GM19463 (cell line): ENCODE data around the gene SLC1A4.
"Not testable (repeated sequence)": the region's sequence is repeated elsewhere in the genome, so short reads cannot be mapped to it uniquely, and the experiment has no call there.

Experiments used
- ATAC-seq: cut with Tn5 transposase; IDR thresholded peaks from one replicate; pipeline ENCODE4 v1.9.1; 2021; ENCODE audit warnings: mild to moderate bottlenecking, moderate library complexity; ENCODE audit not compliant: unreplicated experiment

SLC1A4 gene

DNA sequence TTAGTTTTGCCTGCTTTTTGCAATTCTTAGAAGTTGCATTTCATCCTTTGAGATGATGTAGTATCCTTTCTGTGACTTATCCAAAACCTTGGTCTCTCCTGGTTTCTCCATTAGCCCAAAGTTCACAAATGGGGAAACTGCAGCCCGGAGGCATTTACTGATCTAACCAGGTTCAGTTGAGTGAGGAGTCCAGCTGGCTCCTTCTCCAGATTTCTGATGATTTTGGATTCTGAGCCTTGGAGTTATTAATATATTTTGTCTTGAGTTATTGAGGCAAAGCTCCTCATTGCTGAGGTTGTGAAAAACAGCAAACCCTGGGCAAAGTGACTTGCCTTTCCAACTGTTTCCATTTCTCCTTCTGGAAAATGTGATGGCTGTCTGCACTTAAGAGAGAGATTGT, 1.7 kb downstream of the SLC1A4 start:
- no peak for ATAC-seq

DNA sequence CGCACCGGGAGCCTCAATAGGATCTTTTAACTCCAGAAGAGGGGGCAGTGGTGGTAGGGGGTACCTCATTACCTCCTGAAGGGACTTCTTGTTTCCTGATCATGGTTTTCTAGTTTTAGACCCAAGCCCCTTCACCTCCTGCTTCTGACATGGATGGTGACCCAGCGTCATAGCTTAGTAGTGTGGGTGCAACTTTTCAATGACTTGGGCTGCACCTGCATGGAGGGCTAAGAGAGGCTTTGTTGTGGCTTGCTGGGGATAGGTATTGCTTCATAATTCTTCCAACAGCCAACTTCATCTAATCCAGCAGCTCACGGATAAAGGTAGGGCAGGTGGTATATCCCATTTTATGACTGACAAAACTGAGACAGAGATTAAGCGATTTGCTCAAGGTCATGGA, 3.0 kb downstream of the SLC1A4 start:
- no peak for ATAC-seq

DNA sequence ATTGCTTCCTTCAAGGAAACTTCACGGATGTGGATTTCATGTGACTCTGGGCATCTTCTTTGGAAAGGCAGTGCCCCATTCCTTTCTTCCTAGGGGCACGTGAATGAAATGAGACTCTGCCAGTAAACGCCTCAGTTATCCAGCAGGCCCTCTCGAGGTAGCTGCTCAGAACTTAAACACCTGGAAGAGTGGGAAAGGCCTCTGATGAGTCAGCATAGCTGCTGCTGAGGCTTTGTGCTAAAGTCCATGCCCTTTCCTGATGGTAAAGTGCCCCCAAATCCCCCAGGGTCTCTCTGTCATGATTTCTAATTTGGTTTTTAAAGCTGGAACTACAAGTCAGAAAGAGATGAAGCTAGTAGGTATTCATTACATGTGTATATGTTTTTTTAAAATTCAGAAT, 3.8 kb downstream of the SLC1A4 start:
- no peak for ATAC-seq

DNA sequence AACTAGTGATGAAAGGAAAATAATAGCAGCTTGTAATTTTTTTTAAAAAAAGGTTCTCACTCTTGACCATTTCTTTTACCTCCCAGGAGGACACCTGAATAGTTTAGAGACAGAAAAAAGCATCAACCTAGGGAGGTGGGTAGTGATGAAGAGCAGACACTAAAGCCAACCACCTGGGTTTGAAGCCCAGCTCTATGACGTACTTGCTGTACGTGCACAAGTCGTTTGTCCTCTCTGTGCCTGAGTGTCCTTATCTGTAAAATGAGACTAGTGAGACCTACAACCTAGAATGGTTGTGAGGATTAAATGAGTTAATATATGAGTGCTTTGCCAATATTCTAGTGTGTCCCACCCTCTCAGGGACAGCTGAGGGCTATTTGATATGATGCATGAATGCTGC, 5.8 kb downstream of the SLC1A4 start:
- no peak for ATAC-seq

DNA sequence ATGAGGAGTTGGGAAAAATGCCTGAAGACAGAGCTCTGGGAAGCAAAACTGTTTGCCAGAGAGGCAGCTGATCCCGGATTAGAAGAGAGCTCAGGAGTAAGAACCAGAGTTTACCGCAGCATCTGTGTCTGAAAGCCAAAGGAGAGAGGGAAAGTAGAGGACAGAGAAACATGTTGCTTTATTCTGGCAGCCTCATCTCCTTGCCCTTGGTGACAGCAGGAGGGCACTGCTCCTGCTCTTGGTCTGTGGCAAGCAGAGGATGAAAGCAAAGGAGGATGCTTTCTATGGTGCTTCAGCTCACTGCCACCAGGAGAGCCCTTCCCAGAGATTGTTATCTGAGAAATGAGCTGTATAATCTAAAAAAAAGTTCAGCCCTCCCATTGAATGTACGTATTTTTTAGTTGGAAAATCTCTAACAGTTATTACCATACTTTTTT, 7.7 kb downstream of the SLC1A4 start:
- no peak for ATAC-seq

DNA sequence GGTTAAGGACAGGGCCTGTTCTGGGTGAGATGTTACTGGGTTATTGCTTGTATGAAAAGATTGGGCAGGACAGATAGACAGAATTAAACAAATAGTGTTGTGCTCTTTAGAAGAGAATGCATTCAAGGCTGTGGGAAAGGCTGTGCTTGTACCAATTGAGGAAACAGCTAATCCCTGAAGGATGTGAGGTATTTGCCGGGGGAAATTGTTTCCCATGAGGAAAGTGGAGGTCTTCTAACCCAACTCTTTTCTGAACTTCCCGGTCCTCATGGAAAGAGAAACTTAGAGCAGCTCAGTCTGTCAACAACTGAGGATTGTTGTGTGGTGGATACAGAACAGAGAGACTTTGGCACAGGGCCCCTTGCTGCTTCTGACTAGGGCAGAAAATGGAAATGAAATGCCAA, 9.5 kb downstream of the SLC1A4 start:
- ATAC-seq = no peak

DNA sequence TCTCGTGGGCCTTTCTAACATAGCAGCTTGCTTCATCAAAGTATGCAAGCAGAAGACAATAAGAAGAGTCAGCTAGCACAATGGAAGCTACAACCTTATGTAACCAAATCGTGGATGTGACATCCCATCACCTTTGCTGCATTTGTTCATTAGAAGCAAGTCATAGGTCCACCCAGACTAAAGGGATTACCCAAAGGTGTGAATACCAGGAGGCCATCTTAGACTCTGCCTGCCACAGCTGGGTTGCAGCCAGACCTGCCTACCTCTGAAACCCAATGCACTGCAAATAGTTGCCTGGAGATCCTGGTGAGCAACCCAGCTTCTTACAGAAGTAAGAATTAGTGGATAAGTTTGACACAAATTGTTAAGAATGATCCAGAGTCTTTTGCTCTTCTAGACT, 10.6 kb downstream of the SLC1A4 start:
- no peak for ATAC-seq

DNA sequence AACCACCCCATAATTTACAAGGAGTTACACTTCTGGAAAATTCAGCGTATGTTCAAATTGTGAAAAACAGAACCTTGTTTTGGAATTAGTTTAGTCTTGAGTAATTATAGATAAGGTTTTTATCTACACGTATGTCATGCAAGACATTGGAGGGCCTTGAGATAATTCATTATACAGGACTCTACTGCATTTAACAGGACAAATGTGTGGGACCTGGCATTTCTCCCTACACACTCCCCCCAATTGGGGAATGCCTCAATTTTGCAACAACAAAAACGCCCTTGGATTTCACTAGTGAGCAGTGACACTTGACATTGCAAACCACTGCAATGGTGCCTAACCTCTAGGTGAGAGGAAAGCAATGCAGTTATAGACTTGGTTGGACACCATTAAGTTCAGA, 11.4 kb downstream of the SLC1A4 start:
- no peak for ATAC-seq

DNA sequence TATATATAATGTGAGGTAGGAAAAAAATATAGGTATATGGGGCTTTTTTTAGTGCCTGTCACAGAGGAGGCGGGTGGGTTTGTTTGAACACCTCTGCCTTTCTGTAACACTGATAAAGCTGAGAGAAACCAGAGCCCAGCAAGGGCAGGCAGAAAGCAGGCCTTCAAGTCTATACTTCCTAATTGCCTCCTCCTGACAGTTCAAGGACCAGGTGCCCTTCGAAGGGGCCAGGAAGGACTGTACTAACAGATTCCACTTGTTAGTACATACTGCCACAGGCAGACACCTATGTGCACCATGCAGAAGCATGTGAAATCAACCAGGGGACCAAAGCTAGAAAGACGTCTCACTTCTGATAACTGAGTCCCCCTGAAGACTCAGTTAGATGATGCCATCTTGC, 13.8 kb downstream of the SLC1A4 start:
- ATAC-seq = no peak

GRCh38 chr2:65004232-65004631, 15.0 kb downstream of the SLC1A4 start:
- ATAC-seq = not testable (repeated sequence)

DNA sequence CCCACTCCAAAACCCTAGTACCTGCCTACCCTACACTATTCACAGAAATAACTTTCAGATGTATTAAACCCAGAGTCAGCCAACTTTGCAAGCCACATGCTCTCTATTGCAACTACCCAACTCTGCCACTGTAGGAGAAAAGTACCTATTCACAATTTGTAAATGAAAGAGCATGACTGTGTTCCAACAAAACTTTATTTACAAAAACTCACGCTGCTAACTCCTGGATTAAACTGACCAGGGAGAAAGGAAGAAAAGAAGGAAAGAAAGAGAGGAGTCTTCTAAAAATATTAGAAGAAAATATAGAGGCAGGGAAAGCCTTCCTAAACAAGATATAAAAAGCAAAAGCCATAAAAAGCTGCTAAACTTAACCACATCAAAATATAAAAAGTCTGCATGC, 24.6 kb downstream of the SLC1A4 start:
- ATAC-seq = no peak

- no peak for ATAC-seq
These were observed 26.5 kb downstream of the SLC1A4 start for GRCh38 chr2:65015731-65016130.

- peak; percentile 50 for ATAC-seq
These were observed 27.6 kb downstream of the SLC1A4 start for GRCh38 chr2:65016789-65017188.

- no peak for ATAC-seq
These were observed 28.1 kb downstream of the SLC1A4 start for GRCh38 chr2:65017335-65017734.

DNA sequence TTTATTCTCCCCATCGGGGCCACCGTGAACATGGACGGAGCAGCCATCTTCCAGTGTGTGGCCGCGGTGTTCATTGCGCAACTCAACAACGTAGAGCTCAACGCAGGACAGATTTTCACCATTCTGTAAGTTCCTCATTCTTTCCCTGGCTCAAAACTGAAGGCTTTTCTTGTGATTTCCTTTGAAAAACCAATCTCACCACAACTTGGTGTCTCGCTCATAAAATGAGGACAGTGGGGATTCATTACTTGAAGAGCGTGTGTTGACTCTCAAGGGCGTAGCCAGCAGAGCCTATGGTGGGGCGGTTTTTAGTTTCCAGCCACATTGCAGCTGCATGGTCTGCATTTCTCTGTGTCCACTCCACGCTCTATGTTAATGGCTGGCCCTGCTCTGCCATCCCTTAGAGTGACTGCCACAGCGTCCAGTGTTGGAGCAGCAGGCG, 29.0 kb downstream of the SLC1A4 start:
- no peak for ATAC-seq

- ATAC-seq = no peak
These were observed 29.8 kb downstream of the SLC1A4 start for GRCh38 chr2:65019010-65019409.

DNA sequence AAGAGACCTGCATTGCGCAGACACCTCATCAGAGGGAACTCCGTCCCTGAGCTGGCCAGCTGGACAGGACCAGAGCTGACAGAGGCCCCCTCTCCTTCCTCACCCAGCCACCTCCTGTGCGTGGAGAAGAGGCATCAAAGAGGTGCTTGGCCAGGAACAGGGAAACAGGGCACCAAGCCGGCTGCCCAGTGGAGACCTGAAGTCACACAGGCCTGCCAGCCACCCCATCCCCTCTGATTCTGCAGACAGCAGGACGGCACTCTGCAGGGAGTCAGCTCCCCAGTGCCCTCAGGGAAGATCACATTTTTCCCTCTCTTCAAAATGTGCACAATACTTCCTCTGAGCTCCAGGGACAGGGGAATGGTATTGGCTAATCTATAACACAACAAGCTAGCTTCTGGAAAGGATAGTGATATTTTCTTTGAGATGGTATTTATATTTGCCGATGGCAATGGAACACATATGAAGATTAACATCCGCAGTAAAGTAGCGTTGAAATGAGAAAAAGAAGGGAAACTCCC, 30.5 kb downstream of the SLC1A4 start:
- no peak for ATAC-seq

DNA sequence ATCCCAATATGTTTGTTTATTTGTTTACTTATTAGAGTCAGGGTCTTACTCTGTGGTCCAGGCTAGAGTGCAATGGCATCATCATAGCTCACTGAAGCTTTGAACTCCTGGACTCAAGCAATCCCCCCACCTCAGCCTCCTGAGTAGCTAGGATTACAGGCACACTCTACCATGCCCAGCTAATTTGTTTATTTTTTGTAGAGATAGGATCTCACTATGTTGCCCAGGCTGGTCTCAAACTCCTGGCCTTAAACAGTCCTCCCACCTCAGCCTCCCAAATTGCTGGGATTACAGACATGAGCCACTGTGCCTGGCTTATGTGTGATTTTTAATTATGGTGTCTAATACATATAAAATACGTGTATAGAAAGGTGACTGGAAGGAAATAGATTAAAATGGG, 31.1 kb downstream of the SLC1A4 start:
- ATAC-seq = not testable (repeated sequence)

GRCh38 chr2:65020943-65021528, 31.8 kb downstream of the SLC1A4 start:
- ATAC-seq = no peak

- no peak for ATAC-seq
These were observed 32.5 kb downstream of the SLC1A4 start for GRCh38 chr2:65021709-65022108.

DNA sequence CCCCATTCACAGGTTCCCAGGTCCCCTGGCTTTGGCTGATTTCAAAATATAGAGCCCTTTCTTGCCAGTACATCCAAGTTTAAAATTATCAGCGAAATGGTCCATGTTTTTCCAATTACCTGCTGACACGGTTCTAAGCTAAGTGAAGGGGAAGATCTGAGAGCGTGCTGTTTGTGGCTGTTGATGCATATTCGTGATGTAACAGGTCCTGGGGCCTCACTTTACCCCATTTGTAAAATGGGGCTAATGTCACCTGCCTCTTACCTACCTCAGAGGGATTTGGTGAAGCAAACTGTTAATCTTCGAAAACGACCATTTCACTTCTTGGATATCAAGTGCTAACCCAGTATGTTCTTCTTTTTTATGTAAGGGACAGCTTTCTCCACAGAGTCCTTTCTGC, 33.0 kb downstream of the SLC1A4 start:
- no peak for ATAC-seq

DNA sequence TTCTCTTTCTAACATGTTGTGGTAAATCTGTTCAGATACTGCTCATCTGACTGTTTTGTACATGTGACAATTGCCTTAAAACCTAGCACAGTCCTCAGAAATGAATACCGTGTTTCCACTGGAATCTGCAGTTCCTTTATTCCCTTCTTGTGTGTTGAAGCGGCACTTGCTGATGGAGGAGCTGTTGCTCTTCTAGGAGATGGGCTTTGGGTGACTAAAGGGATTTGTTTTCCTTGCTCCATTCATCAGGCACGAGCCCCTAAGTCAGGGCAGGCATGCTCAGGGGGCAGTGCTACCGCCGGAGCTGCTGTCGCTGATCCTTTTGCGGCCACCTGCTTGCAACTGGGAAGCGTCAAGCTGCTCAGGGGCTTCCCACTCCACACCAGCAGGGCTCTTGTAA, 34.5 kb downstream of the SLC1A4 start:
- no peak for ATAC-seq

GRCh38 chr2:65024149-65024829, 35.1 kb downstream of the SLC1A4 start:
- ATAC-seq = no peak
